Stimulated activated CD4-positive, alpha-beta T cell treated with anti-CD3 and anti-CD28 coated beads, Interleukin-4, amount 100 ng/mL, for 48 hours (primary cell): ENCODE results near the gene KRTAP4-1.
"Not testable (repeated sequence)": the region's sequence is repeated elsewhere in the genome, so short reads cannot be mapped to it uniquely, and the experiment has no call there.

ENCODE experiments used
- DNase-seq, 2 donors: peaks; one replicate each; pipeline ENCODE4 v3.0.0-alpha.2; 2020; ENCODE audit warnings: low read depth in 2 of 2

KRTAP4-1 gene

DNA sequence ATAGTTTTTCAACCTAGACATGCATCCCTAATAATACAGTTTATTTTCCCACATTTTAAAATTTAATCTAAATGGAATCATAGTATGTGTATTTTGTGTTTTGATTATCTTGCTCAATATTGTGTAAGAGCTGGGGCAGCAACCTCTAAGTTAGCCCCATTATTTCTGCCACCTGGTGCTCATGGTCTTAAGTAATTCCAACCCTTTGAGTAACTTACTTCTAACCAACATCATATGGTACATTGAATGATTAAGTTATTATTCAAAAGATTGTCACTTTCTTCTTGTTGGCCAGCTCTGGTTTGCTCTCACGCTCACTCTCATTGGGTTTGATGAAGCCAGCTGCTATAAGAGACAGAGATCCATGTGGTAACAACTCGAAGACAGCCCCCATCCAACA is 12.8 kb downstream of the KRTAP4-1 start:
- no peak for DNase-seq

DNA sequence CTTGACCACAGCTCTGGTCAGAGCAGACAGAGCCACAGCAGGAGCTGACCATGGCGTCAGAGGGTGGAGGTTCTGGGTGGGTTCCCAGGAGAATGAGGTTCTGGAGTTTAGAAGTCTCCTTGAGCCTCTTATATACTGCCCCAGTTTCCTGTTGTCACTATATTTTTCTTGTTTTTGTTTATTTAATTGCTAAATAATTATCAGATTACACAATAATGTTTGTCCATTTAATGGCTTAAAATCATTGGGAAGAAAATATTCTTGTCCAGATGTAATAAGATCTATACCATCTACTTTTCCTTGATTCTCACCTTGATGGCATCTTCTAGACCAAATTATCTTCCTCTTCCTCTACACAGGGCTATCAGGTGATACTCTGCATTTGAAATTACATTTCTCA is 16.6 kb downstream of the KRTAP4-1 start, which contains the start of gene KRTAP4-3:
Gene KRTAP4-3, minus strand, starts transcription at position 101 of the 400 bp plus-strand sequence. Its CDS starts 49 bp downstream, at position 52.
- no peak for DNase-seq

DNA sequence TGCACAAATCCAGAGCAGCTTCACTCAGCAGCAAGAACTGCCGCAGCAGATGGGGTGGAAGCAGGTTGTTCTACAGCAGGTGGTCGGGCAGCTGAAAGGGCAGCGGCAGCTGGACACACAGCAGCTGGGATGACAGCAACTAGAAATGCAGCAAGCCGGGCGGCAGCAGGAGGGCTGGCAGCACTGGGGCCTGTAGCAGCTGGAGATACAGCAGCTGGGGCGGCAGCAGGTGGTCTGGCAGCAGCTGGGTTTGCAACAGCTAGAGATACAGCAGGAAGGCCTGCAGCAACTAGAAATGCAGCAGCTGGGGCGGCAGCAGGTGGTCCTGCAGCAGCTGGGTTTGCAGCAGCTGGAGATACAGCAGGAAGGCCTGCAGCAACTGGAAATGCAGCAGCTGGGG is 17.1 kb downstream of the KRTAP4-1 start:
- DNase-seq, result no peak

DNA sequence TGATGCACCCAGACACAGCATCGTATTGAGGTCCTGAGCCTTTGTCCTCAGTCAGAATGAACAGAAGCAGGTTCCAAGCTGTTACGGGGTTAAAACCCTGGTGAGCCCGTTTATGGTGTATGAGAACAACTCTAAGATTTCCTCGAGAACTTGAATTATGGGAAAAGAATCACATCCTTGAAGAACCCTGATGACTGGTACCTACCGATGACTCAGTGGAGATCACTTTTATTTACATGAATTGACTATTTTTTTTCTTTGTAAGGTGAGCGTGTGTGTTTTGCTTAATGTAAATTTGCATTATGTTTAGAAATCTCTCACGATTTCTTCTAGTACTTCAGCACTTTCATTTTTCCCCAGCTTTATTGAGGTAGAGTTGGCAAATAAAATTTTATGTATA is 20.9 kb downstream of the KRTAP4-1 start:
- DNase-seq, result no peak

DNA sequence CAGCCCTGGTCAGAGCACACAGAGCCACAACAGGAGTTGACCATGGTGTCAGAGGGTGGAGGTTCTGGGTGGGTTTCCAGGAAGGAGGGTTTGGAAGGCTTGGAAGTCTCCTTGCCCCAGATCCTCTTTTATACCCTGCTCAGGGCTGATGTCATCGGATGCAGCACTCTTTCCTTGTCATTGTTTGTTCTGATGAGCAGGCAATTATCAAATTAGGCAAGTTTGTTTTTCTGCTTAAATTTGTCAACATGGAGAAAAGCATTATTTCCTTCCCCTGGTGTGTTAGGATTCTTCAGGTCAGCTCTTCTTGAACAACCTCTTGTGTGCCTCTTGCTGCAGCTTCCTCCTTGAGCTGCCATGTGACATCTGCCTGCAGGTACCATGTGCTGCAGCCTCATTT is 24.1 kb downstream of the KRTAP4-1 start, which contains the start of gene KRTAP4-4:
Gene KRTAP4-4, minus strand, starts transcription at position 101 of the 400 bp plus-strand sequence. Its CDS starts 57 bp downstream, at position 44.
- DNase-seq, result no peak

DNA sequence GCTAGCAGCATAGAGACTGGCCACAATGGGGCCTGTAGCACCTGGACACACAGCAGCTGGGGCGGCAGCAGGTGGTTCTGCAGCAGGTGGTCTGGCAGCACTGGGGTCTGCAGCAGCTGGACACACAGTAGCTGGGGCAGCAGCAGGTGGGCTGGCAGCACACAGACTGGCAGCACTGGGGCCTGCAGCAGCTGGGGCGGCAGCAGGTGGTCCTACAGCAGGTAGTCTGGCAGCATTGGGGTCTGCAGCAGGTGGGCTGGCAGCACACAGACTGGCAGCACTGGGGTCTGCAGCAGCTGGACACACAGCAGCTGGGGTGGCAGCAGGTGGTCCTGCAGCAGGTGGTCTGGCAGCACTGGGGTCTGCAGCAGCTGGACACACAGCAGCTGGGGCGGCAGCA is 24.5 kb downstream of the KRTAP4-1 start:
- DNase-seq, result not testable (repeated sequence)

DNA sequence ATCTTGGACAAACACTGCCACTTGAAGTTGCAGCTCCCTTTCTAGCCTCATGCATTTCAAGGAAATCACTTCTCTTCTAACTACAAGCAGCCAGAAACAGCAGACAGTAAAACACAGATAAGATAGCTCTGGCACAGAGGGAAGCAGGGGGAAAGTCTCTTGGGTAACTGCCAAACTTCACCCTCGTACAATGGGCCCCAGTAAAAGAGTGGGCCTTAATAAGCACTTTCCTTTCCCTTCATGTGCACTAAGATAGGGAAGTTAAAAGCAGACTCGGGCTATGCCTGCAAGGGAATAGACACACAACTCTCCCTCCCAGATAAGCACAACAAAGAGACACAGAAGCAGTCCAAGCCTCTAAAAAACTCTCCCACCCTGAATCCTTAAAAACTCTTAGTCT is 30.9 kb downstream of the KRTAP4-1 start:
- no peak for DNase-seq

DNA sequence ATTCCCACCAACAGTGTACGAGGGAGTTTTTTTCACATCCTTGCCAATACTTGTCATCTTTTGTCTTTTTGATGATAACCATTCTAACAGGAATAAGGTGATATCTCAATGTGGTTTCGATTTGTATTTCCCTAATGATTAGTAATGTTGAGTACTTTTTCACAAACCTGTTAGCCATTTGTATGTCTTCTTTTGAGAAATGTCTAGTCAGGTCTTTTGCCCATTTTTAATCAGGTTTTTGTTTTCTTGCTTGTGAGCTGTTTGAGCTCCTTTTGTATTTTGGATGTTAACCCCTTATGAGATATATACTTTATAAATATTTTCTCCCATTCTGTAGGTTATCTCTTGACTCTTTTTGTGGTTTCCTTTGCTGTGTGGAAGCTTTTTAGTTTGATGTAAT is 33.2 kb downstream of the KRTAP4-1 start:
- no peak for DNase-seq

DNA sequence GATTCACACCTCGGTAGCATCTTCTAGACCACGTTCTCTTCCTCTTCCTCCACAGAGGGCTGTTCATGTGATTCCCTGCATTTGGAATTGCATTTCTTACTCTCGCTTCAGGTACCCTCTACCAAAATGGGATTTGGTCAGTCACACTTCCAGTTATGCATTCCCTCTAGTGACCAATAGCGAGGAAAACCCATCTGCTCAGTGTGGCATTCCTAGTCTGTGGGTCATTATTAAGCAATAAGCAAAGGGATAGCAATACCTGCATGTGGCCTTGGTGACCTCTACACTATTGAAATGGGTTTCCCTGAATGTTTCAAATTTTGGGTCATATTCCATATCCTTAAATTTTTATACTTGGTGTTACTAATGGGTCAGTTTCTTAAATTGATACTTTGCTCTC is 34.7 kb downstream of the KRTAP4-1 start:
- DNase-seq, result no peak

DNA sequence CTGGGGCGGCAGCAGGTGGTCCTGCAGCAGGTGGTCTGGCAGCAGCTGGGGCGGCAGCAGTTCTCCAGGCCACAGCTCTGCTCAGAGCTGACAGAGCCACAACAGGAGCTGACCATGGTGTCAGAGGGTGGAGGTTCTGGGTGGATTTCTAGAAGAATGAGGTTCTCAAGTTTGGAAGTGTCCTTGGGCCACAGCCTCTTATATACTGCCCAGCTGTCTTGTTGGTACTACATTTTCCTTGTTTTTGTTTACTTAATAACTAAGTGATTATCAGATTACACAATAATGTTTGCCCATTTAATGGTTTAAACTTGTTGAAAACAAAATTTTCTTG is 35.1 kb downstream of the KRTAP4-1 start, which contains the start of gene KRTAP4-5:
Gene KRTAP4-5, minus strand, starts transcription at position 174 of the 334 bp plus-strand sequence. Its CDS starts 58 bp downstream, at position 116.
- no peak for DNase-seq

DNA sequence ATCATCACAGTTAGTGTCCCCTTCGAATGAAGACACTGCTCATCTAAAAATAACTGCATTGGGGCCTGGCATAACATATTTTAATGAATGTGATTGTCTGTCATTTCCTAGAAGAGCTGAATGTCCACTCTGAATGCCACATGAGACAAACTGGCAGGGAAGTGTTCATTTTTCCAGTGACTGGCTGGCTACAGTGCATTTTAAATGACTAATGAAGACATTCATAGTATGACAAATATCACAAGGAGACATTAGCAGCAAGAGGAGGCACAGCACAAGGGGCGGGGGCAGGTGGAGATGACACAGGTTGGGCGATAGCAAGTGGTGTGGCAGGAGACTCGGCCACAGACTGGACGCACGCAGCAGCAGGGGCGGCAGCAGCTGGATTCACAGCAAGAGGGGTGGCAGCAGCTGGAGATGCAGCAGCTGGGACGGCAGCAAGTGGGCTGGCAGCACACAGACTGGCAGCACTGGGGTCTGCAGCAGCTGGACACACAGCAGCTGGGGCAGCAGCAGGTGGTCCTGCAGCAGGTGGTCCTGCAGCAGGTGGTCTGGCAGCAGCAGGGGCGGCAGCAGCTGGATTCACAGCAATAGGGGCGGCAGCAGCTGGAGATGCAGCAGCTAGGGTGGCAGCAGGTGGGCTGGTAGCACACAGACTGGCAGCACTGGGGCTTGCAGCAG is 35.6 kb downstream of the KRTAP4-1 start:
- not testable (repeated sequence) for DNase-seq

DNA sequence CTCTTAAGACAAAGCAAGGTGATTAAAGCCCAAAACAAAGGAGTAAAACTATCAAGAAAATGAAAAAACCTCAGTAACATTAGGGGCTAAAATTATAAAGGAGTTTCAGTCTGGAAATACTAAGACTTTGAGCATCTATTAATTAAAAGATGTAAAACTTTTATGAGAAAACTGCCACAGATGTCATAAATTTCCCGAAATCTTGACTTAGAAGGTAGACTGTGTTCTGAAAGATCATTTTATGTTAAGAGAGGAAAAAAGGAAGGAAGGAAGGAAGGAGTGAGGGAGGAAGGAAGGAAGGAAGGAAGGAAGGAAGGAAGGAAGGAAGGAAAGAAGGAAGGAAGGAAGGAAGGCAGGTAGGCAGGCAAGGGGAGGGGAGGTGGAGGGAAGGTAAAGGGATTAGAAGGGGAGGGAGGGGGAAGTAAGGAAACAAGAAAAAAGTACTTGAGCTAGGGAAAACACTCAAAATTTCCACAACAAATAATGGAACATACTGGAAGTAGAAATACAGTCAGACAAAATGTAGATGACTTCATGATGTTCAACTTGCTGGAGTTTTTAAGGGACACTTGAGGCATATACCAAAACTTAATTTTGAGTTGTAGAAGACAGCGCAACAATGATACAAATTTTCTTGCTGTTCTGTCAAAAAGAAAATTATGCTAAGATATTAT is 37.0 kb downstream of the KRTAP4-1 start:
- DNase-seq, result no peak

DNA sequence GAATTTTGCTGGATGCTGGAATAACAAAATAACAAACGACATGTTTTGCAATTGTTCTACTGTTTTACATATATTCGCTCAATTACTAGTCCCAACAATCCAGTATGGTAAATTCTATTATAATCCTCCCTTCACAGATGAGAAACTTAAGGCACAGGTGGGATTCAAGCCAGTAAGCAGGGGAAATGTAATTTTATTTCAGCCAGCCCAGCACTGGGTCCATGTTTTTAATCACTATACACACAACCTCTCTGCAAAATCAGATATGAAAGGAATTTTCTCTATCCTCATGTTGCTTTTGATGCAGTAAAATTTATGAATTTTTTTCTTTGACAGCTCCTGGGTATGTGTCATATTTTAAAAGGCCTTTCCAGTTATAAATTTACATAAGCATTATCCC is 39.5 kb downstream of the KRTAP4-1 start:
- DNase-seq, result no peak

DNA sequence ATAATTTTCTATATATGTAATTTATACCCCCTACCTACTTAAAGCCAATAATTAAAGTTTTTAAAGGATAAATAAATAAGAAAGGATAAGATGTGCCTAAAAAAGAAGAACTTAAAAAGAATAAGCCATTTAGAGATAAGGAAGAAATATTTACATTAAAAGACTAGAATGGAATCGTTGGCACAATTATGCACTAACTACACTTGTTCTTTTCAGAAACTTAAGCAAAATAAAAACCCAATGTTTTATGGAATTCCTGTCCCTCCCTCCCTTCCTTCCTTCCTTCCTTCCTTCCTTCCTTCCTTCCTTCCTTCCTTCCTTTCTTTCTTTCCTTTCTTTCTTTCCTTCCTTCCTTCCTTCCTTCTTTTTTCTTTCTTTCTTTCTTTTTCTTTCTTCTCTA is 39.9 kb downstream of the KRTAP4-1 start:
- no peak for DNase-seq

DNA sequence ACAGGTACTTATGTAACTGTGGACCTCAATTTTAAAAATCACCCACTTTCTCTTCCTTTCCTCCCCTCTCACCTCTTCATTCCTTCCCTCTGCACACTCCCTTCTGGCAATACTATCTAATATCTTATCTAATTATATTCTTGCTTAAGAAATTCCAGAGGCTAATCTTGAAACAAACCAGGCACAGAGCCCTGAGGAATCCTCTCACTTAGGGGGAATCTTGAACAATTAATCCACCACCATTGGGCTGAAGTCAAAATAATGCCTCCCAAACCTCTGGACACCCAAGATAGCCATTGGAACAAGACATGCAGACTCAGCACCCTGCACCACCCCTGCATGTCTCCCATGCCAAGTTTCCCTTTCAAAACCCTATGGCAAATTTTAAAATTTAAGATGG is 43.4 kb downstream of the KRTAP4-1 start:
- no peak for DNase-seq

DNA sequence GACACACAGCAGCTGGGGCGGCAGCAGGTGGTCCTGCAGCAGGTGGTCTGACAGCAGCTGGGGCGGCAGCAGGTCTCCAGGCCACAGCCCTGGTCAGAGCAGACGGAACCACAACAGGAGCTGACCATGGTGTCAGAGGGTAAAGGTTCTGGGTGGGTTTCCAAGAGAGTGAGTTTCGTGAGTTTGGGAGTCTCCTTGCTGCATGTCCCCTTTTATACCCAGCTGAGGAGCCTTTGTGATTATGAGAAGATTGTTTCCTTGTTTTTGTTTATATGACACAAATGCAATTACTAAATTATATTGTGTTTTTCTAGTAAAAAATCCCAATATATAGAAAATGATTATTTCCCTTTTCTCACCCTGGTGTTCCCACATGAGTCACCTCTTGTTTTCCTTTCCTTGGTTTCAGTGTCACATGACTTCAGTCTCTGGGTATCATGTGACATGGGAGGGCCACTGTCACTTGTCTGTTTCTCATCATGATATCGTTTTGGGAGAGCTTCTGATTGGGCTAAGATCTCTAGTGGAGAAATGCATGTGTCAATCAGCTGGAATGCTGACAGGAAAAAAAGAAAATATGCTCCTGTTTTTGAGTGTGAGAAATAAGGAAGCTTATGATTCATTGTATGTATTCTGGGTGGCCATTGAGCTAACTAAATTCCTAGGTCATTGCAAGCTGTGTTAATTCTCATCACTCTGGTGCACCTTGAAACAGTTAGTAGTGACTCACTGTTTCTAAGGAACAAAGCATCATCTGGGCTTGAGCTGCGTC is 44.2 kb downstream of the KRTAP4-1 start, which contains the start of gene KRTAP4-6:
Gene KRTAP4-6, minus strand, starts transcription at position 185 of the 772 bp plus-strand sequence. Its CDS starts 57 bp downstream, at position 128.
- no peak for DNase-seq

DNA sequence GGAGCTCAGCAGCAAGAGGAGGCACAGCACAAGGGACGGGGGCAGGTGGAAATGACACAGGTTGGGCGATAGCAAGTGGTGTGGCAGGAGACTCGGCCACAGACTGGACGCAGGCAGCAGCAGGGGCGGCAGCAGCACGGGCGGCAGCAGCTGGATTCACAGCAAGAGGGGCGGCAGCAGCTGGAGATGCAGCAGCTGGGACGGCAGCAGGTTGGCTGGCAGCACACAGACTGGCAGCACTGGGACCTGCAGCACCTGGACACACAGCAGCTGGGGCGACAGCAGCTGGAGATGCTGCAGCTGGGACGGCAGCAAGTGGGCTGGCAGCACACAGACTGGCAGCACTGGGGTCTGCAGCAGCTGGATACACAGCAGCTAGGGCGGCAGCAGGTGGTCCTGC is 44.8 kb downstream of the KRTAP4-1 start:
- not testable (repeated sequence) for DNase-seq
